Esophagus muscularis mucosa (tissue), 4 donors: ENCODE data around the gene ITGA2.

Experiments used
- EP300 ChIP-seq: sonication (generic); formaldehyde crosslinking; IDR thresholded peaks from one replicate; pipeline ENCODE4 v1.6.1; 2017; ENCODE audit warnings: antibody characterized with exemption
- POLR2A ChIP-seq: fragments of 450-650 bp; IDR thresholded peaks from one replicate; pipeline ENCODE4 v1.6.1; 2017; ENCODE audit warnings: antibody characterized with exemption, moderate library complexity, mild to moderate bottlenecking, low read depth
- TF ChIP-seq, protein P1 (sequence below), 3 experiments: fragments of 200-600 bp in 2 of 3; fragments of 450-650 bp in 1 of 3; sonication (generic) in 2 of 3; IDR thresholded peaks; one replicate each; pipeline ENCODE4 v1.5.1; 2017 to 2019; ENCODE audit warnings: antibody characterized with exemption in 3 of 3, mild to moderate bottlenecking in 2 of 3, moderate library complexity in 1 of 3

GRCh38 chr5:53019320-53019719 lies 30.2 kb downstream of the ITGA2 start:
- TF ChIP-seq POLR2A (no peak), EP300 (no peak)
- TF ChIP-seq, protein P1, sequence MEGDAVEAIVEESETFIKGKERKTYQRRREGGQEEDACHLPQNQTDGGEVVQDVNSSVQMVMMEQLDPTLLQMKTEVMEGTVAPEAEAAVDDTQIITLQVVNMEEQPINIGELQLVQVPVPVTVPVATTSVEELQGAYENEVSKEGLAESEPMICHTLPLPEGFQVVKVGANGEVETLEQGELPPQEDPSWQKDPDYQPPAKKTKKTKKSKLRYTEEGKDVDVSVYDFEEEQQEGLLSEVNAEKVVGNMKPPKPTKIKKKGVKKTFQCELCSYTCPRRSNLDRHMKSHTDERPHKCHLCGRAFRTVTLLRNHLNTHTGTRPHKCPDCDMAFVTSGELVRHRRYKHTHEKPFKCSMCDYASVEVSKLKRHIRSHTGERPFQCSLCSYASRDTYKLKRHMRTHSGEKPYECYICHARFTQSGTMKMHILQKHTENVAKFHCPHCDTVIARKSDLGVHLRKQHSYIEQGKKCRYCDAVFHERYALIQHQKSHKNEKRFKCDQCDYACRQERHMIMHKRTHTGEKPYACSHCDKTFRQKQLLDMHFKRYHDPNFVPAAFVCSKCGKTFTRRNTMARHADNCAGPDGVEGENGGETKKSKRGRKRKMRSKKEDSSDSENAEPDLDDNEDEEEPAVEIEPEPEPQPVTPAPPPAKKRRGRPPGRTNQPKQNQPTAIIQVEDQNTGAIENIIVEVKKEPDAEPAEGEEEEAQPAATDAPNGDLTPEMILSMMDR (IDR thresholded peaks at IDR 0.05), result no peak
